Measurements from ENCODE around the gene SLIT1.

- TF ChIP-seq EZH2 (IDR thresholded peaks at IDR 0.05; ENCODE audit: insufficient read depth, poor library complexity, severe bottlenecking) (no peak), EZH2phosphoT487 (IDR thresholded peaks at IDR 0.05; ENCODE audit: insufficient read depth, low read depth) (no peak)
These were observed 134.7 kb downstream of the SLIT1 start for GRCh38 chr10:97050956-97051496.

Measured in GM23248 (cell line).